GM19043 (cell line): Measurements from ENCODE around the gene CNTNAP5.

Source experiments
- ATAC-seq: cut with Tn5 transposase; IDR thresholded peaks from one replicate; pipeline ENCODE4 v1.9.1; 2021; ENCODE audit warnings: low read depth; ENCODE audit not compliant: unreplicated experiment

CNTNAP5 gene

DNA sequence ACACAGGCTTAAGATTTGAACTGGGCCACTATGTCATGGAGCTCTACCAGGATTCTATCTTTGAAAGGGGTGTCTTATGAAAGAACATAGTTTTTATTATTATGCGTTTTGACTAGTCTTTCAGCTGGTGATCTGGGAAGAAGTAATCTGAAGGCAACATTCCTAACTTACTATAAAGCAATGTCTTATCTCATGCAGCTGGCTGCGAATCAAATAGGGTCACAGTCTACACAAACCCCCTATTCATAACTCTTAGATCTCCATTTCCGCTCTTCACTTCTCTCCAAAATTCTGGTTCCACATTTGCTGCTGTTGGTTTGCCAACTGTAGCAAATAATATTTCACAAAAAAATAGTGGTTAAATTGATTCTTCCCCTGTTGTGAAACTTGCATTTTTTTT, 813.3 kb downstream of the CNTNAP5 start:
- ATAC-seq = no peak

GRCh38 chr2:124867247-124867646, 842.2 kb downstream of the CNTNAP5 start:
- ATAC-seq = no peak

- ATAC-seq = no peak
These were observed 849.1 kb downstream of the CNTNAP5 start for GRCh38 chr2:124874219-124874618.

GRCh38 chr2:124874676-124875075, 849.6 kb downstream of the CNTNAP5 start:
- ATAC-seq = no peak

GRCh38 chr2:124875627-124876244, 850.6 kb downstream of the CNTNAP5 start:
- ATAC-seq = no peak

- no peak for ATAC-seq
These were observed 852.1 kb downstream of the CNTNAP5 start for GRCh38 chr2:124877141-124877577.

- no peak for ATAC-seq
These were observed 854.6 kb downstream of the CNTNAP5 start for GRCh38 chr2:124879640-124880039.

GRCh38 chr2:124880995-124881394, 855.9 kb downstream of the CNTNAP5 start:
- ATAC-seq = no peak

- no peak for ATAC-seq
These were observed 857.3 kb downstream of the CNTNAP5 start for GRCh38 chr2:124882423-124882822.

GRCh38 chr2:124883595-124883994, 858.5 kb downstream of the CNTNAP5 start:
- no peak for ATAC-seq

DNA sequence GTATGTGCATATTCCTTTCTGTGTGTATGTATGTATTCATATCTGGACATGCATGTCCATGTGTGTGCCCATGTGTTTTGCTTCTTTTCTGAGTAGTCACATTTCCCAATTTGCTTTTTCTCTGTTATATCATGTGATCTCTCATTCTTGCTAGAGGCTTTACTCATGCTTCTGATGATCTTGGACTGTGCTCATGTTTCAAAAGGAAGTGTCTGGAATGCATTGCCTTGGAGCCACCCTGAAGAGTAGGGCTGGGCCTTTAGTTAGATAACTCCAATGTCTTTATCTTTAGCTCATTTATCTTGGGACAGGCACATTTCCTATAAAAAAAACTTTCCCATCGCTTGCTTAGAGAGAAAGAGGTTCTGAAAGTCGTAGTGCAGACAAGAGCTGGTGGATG, 859.2 kb downstream of the CNTNAP5 start:
- ATAC-seq = no peak

GRCh38 chr2:124886216-124886615, 861.1 kb downstream of the CNTNAP5 start:
- no peak for ATAC-seq

GRCh38 chr2:124887466-124887865, 862.4 kb downstream of the CNTNAP5 start:
- no peak for ATAC-seq

- ATAC-seq = no peak
These were observed 863.3 kb downstream of the CNTNAP5 start for GRCh38 chr2:124888431-124888830.

DNA sequence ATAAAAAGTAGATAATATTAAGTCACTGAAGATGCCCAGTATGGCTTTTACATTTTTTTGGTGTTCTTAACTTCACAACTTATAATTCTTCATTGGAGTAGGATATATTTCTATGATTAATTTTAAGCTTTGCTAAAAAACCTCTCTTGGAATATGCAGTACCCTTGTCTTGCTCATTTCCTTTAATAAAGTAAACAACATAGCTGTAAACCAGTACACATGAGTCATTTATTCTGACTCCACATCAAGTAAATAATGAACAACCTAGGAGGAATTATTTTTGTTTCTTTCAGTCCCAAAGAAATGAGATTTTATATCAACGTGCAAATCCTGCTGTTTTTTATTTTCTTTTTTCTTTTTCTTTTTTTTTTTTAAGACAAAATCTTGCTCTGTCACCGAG, 869.1 kb downstream of the CNTNAP5 start:
- ATAC-seq = no peak

DNA sequence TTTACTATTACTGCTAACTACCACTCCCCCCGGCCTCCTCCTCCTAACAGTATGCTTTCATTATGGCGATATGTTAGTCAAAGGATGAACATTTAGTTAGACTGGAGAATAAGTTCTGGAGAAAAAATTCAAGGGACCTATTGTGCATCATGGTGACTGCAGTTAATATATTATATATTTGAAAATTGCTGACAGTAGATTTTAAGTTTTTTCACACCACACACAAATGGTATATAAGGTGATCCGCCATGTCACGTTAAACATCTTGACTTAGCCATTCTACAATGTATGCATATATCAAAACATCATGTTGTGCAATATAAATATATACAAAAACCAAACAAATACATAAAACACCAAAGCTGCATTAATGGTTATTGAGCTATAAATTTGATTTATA, 873.7 kb downstream of the CNTNAP5 start:
- no peak for ATAC-seq

DNA sequence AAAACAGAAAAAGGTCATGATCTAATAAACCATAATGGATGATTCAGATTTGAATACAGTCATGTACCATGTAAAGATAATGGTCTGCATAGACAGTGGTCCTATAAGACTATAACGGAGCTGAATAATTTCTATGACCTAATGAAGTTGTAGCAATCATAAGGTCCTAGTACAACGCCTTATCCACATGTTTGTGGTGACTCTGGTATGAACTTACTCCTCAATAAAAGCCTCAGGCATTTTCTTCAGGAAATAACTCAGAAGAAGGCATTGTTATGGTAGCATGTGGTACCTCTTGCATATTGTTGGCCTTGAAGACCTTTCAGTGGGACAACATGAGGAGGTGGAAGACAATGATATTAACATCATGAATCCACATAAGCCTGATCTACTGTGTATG, 883.3 kb downstream of the CNTNAP5 start:
- no peak for ATAC-seq

DNA sequence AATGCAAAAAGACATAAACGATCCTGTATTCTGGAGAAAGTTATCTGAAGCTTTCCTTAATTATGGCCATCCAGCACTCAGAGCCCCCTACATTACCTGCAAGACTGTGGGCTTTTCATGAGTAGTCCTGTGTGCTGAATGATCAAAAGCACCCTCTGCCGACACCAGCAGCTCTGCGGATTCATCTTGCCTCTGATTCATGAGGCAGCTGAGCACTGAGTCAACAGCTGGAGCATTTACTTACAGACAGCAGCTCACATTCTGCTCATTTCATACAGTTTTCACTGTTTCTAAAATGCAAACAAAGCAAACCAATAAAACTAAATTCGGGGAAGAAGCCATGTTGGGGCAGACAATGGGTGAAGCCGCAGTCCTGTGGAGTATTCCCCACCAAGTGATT, 886.5 kb downstream of the CNTNAP5 start:
- ATAC-seq = no peak

- ATAC-seq = no peak
These were observed 888.8 kb downstream of the CNTNAP5 start for GRCh38 chr2:124913868-124914267.

- no peak for ATAC-seq
These were observed 890.5 kb downstream of the CNTNAP5 start for GRCh38 chr2:124915567-124915966.

GRCh38 chr2:124919296-124919695, 894.2 kb downstream of the CNTNAP5 start:
- no peak for ATAC-seq

- ATAC-seq = no peak
These were observed 895.4 kb downstream of the CNTNAP5 start for GRCh38 chr2:124920448-124920847.

DNA sequence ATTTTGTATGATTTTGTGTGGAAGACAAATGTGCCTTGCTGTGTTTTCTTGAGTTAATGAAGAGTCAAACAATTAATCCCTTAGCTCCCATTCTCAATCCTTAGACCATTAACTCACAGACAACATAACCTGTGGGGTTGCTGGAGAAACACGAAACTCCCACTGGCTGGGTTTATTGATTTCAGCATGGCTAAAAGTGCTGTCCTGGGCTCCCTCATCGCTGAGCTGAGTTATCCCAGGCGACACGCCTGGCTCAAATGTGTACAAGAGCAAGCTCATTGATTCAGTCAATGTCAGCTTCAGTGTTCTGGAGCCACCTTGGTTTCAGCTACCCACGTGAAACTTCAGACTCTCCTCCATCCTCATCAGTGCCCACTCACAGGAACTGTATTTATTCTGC, 896.1 kb downstream of the CNTNAP5 start:
- ATAC-seq = no peak
